Measurements from ENCODE around the gene ANKFY1. TPM values are rescaled to one million over a fixed set of nuclear protein-coding genes. Genes with fewer than 3 reads are reported as not detected.
"Not testable (repeated sequence)": the region's sequence is repeated elsewhere in the genome, so short reads cannot be mapped to it uniquely, and the experiment has no call there.

ANKFY1 gene
- total RNA-seq, 1 donor from 2014 or later = 64.5 TPM

DNA sequence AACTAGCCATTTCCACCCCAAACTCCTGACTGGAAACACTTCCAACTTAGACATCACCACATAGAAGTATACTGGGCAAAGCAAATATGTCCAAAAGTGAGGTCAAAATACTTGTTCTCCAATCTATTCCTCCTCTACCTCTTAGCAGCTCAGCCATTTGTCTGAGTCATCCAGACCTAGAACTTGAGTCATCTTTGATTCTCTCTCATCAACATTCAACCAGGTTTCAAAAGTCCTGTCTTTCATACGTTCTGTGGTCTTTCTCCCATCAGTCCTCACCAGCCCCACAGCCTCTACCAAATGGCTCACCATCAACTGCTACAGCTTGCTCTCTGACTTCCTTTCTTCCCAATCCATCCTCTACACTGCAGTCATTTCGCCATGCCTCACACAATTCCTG lies 6.8 kb downstream of the ANKFY1 start:
- TF ChIP-seq, protein P1, sequence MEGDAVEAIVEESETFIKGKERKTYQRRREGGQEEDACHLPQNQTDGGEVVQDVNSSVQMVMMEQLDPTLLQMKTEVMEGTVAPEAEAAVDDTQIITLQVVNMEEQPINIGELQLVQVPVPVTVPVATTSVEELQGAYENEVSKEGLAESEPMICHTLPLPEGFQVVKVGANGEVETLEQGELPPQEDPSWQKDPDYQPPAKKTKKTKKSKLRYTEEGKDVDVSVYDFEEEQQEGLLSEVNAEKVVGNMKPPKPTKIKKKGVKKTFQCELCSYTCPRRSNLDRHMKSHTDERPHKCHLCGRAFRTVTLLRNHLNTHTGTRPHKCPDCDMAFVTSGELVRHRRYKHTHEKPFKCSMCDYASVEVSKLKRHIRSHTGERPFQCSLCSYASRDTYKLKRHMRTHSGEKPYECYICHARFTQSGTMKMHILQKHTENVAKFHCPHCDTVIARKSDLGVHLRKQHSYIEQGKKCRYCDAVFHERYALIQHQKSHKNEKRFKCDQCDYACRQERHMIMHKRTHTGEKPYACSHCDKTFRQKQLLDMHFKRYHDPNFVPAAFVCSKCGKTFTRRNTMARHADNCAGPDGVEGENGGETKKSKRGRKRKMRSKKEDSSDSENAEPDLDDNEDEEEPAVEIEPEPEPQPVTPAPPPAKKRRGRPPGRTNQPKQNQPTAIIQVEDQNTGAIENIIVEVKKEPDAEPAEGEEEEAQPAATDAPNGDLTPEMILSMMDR (IDR thresholded peaks at IDR 0.05; ENCODE audit: unreplicated experiment) = no peak
- no peak overlapping the region for H3K4me3 Mint-ChIP-seq
- no peaks in the 10 kb centered on the region for H3K27me3 Mint-ChIP-seq (ENCODE audit: low read depth)
- H3K36me3 Mint-ChIP-seq = peaks cover 36% of the 10 kb centered on the region
- H3K9me3 Mint-ChIP-seq = peaks cover 12% of the 10 kb centered on the region
- no peak for DNase-seq (ENCODE audit: low spot score in 2 of 2, unreplicated experiment in 2 of 2)
- H3K27ac Mint-ChIP-seq = no peak overlapping the region
- peaks cover 2% of the 10 kb centered on the region for H3K4me1 Mint-ChIP-seq

DNA sequence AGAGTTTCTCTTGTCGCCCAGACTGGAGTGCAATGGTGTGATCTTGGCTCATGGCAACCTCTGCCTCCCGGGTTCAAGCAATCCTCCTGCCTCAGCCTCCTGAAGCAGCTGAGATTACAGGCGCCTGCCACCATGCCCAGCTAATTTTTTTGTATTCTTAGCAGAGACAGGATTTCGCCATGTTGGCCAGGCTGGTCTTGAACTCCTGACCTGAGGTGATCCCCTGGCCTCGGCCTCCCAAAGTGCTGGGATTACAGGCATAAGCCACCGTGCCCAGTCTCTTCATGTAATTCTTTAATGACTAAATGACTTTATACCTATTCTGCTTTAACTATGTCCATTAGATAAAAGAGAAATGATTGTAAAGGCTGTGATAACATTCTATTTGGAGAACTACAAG lies 8.5 kb downstream of the ANKFY1 start:
- H3K27ac Mint-ChIP-seq; H3K4me3 Mint-ChIP-seq; DNase-seq (ENCODE audit: low spot score in 2 of 2, unreplicated experiment in 2 of 2); H3K27me3 Mint-ChIP-seq (ENCODE audit: low read depth); H3K4me1 Mint-ChIP-seq: not testable (repeated sequence)
- peaks cover 29% of the 10 kb centered on the region for H3K36me3 Mint-ChIP-seq
- peaks cover 12% of the 10 kb centered on the region for H3K9me3 Mint-ChIP-seq

DNA sequence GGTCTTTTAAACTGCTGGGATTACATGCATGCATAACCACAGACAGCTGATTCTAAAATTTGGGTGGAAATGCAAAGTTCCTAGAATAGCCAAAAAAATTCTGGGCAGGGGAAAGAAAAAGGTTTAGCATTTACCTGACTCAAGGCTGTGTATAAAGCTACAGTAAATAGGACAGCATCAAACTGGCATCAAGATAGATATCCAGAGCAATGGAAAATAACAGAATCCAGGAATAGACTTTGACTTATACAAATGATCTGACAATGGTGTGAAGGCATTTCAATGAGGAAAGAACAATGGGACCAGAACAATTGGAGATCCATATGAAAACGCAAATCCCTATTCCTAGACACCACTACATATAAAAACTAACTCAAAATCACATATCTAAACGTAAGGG lies 12.9 kb downstream of the ANKFY1 start:
- DNase-seq (ENCODE audit: low spot score in 2 of 2, unreplicated experiment in 2 of 2) = no peak
- H3K4me3 Mint-ChIP-seq = no peak overlapping the region

DNA sequence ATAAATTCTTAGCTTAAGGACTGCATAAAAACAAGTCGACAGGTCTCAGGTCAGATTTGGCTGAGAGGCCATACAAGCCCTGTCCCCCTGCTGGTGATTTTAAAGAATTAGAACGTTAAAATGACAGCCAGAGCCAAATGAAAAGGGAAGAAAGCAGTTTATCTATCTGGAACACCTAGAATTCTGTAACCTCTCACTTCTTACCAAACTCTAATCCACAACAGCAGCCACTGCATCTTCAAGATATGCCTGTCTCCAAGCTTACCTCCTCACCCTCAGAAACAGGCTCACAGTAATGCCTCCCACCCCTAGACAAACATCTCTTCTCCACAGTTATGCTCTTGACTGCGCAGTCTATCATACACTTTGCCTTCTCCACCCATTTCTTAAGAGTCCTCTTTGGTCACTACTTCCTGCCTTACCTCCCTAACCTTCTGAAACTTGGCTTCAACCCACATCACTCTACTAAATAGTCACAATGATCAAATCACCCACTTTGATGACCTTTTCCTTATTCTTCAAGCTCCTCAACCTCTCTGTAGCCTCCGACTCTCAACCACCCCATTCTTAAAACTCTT lies 14.2 kb downstream of the ANKFY1 start:
- TF ChIP-seq, protein P1 (IDR thresholded peaks at IDR 0.05; ENCODE audit: unreplicated experiment) = peak; percentile 60
- no peak for DNase-seq (ENCODE audit: low spot score in 2 of 2, unreplicated experiment in 2 of 2)

More for the DNA sequence above, 12.9 kb downstream of the ANKFY1 start:
- H3K27ac Mint-ChIP-seq = no peak overlapping the region
- H3K9me3 Mint-ChIP-seq = peaks cover 5% of the 10 kb centered on the region
- peaks cover 6% of the 10 kb centered on the region for H3K36me3 Mint-ChIP-seq
- no peaks in the 10 kb centered on the region for H3K27me3 Mint-ChIP-seq (ENCODE audit: low read depth)
- TF ChIP-seq, protein P1 (IDR thresholded peaks at IDR 0.05; ENCODE audit: unreplicated experiment) = no peak
- H3K4me1 Mint-ChIP-seq = peaks cover 32% of the 10 kb centered on the region

DNA sequence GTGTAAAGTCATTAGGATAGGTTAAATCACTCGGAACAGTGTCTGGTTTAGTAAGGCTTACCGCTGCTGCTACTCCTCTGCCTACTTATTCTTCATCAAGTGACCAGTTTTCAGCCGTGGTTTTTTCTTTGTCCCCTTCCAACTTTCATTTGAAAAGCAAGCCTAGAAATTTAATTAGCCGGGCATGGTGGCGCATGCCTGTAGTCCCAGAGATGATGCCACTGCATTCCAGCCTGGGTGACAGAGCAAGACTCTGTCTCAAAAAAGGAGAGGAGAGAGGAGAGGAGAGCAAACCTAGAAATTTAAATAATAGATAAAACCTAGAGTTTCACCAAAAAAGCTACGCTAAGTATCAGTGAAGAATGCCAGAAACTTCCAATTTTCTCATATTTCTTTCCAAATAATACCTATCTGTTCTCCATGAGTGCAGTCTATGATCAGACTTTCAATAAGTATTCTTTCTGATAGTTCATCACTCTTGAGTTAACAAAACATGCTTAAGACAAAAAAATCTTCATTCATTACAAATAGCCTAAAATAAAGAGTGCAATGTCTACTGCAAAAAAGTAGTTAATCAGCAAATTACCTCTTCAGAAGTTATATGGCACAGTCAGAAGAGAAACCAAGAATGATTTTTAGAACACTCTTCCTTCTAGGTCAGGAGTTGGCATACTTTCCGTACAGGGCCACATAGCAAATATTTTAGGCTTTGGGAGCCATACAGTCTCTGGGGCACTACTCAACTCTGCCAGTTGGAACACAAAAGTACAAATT lies 15.1 kb downstream of the ANKFY1 start:
- no peak for DNase-seq (ENCODE audit: low spot score in 2 of 2, unreplicated experiment in 2 of 2)
- TF ChIP-seq, protein P1 (IDR thresholded peaks at IDR 0.05; ENCODE audit: unreplicated experiment) = no peak
- Mint-ChIP-seq H3K4me3 (no peak overlapping the region), H3K27ac (peak overlapping the region; percentile 96), H3K27me3 (ENCODE audit: low read depth) (no peaks in the 10 kb centered on the region), H3K9me3 (no peaks in the 10 kb centered on the region), H3K4me1 (peaks cover 33% of the 10 kb centered on the region), H3K36me3 (no peaks in the 10 kb centered on the region)

More for the DNA sequence above, 14.2 kb downstream of the ANKFY1 start:
- no peak overlapping the region for H3K4me3 Mint-ChIP-seq
- no peaks in the 10 kb centered on the region for H3K36me3 Mint-ChIP-seq
- H3K27me3 Mint-ChIP-seq (ENCODE audit: low read depth) = no peaks in the 10 kb centered on the region
- H3K4me1 Mint-ChIP-seq = peaks cover 31% of the 10 kb centered on the region
- H3K27ac Mint-ChIP-seq = peak overlapping the region; percentile 60
- no peaks in the 10 kb centered on the region for H3K9me3 Mint-ChIP-seq

DNA sequence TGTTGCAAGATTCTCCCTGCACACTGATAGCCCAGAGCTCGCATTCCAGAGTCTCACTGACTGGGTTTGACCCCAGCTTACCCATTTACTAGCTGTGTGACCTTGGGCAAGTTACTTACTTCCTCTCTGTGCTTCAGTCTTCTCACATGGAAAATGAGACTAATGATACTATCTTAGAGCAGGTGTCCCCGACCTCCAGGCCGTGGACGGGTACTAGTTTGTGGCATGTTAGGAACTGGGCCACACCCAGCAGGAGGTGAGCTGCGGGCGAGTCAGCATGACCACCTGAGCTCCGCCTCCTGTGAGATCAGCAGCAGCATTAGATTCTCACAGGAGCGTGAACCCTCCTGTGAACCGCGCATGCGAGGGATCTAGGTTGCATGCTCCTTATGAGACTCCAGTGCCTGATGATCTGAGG lies 15.8 kb downstream of the ANKFY1 start:
- DNase-seq (ENCODE audit: low spot score in 2 of 2, unreplicated experiment in 2 of 2) = no peak
- Mint-ChIP-seq H3K4me3 (peak overlapping the region; percentile 51), H3K4me1 (peaks cover 33% of the 10 kb centered on the region), H3K27ac (peak overlapping the region; percentile 96), H3K9me3 (no peaks in the 10 kb centered on the region), H3K27me3 (ENCODE audit: low read depth) (no peaks in the 10 kb centered on the region), H3K36me3 (no peaks in the 10 kb centered on the region)
- TF ChIP-seq, protein P1 (IDR thresholded peaks at IDR 0.05; ENCODE audit: unreplicated experiment) = no peak
